ENCODE measurements around the gene ERC1. TPM values are rescaled to one million over a fixed set of nuclear protein-coding genes. Genes with fewer than 3 reads are reported as not detected.

ERC1 gene
- total and polyA plus RNA-seq, 2 donors (not counting 3 experiments of a cell fraction or from before 2014, with no cell fraction given), result 11.7 to 66.1 TPM

GRCh38 chr12:1283316-1283715, 292.3 kb downstream of the ERC1 start:
- TF ChIP-seq JUN (IDR thresholded peaks at IDR 0.05; ENCODE audit: borderline replicate concordance, insufficient read depth, insufficient read length, low read depth), result no peak
- H3K9me1 ChIP-seq (replicated peaks; ENCODE audit: control insufficient read depth, extremely low read depth, insufficient read depth, low read length), result no peaks in the 10 kb centered on the region
- dilution Hi-C loops (cut with MboI; ENCODE audit: extremely low pct_ligation_motif_present, low sequenced_read_pairs), result no loop called here
- ChIA-PET POLR2A (no interaction called here), CTCF (interaction anchor here (0.6 kb wide), 1 partner anchor 369 kb away, joined by 3 read pairs; no protein-coding TSS in a partner anchor)
- H3K9ac ChIP-seq (replicated peaks; ENCODE audit: extremely low read depth, insufficient read depth, low read length), result no peak overlapping the region
- DNase-seq (ENCODE audit: low read depth, low spot score), result no peak
- intact Hi-C loops (cut with micrococcal nuclease), result no loop called here
- no peak for FAIRE-seq
- no peaks in the 10 kb centered on the region for H3K79me2 ChIP-seq (ENCODE audit: control insufficient read depth, insufficient read depth, low read length)
- no peaks in the 10 kb centered on the region for H3K36me3 ChIP-seq (ENCODE audit: control insufficient read depth in 2 of 2, extremely low read depth in 1 of 2, insufficient read depth in 2 of 2, low read length in 2 of 2)
- no peaks in the 10 kb centered on the region for H3K9me3 ChIP-seq (replicated peaks; ENCODE audit: control insufficient read depth, insufficient read depth, low read length)
- no peak overlapping the region for H3K27ac ChIP-seq (ENCODE audit: insufficient read depth, low read depth, low read length)
- BruUV-seq (replicated peaks), result no TSS peak
- H4K20me1 ChIP-seq (replicated peaks; ENCODE audit: control insufficient read depth, extremely low read depth, insufficient read depth, low read length), result no peaks in the 10 kb centered on the region
- H2AFZ ChIP-seq (ENCODE audit: low read depth, low read length), result no peak overlapping the region
- H3K27me3 ChIP-seq (ENCODE audit: control insufficient read depth in 2 of 2, insufficient read depth in 2 of 2, low read length in 2 of 2), result no peaks in the 10 kb centered on the region
- H3K4me1 ChIP-seq (ENCODE audit: control insufficient read depth, extremely low read depth, insufficient read depth, low read length), result no peaks in the 10 kb centered on the region
- H3K4me2 ChIP-seq (ENCODE audit: insufficient read depth, low read length), result no peak overlapping the region
- H3K4me3 ChIP-seq (replicated peaks in 1 of 3; ENCODE audit: insufficient read depth in 1 of 3, low read depth in 1 of 3, low read length in 3 of 3), result no peak overlapping the region

DNA sequence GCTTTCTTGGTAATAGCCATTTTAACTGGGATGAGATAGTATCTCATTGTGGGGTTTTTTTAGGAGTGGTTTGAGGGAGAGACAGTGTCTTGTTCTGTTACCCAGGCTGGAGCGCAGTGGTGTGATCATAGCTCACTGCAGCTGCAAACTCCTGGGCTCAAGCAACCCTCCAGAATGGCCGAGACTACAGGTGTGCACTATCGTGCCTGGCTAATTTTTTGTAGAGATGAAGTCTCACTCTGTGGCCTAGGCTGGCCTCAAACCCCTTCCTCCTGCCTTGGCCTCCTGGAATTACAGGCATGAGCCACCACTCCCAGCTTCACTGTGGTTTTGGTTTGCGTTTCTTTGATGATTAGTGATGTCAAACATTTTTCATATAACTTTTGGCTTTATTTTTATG, 293.6 kb downstream of the ERC1 start:
- H3K9ac ChIP-seq (replicated peaks; ENCODE audit: extremely low read depth, insufficient read depth, low read length), result no peak overlapping the region
- H2AFZ ChIP-seq (ENCODE audit: low read depth, low read length), result no peak overlapping the region
- no peak overlapping the region for H3K4me2 ChIP-seq (ENCODE audit: insufficient read depth, low read length)
- H3K79me2 ChIP-seq (ENCODE audit: control insufficient read depth, insufficient read depth, low read length), result no peaks in the 10 kb centered on the region
- DNase-seq (ENCODE audit: low read depth, low spot score), result no peak
- H3K9me1 ChIP-seq (replicated peaks; ENCODE audit: control insufficient read depth, extremely low read depth, insufficient read depth, low read length), result no peaks in the 10 kb centered on the region
- no peak overlapping the region for H3K27ac ChIP-seq (ENCODE audit: insufficient read depth, low read depth, low read length)
- no peaks in the 10 kb centered on the region for H3K9me3 ChIP-seq (replicated peaks; ENCODE audit: control insufficient read depth, insufficient read depth, low read length)
- ChIA-PET POLR2A (no interaction called here), CTCF (interaction anchor here (0.5 kb wide), 1 partner anchor 79 kb away, joined by 4 read pairs; no protein-coding TSS in a partner anchor)
- no peak overlapping the region for H3K4me3 ChIP-seq (replicated peaks in 1 of 3; ENCODE audit: insufficient read depth in 1 of 3, low read depth in 1 of 3, low read length in 3 of 3)
- peaks cover 6% of the 10 kb centered on the region for H3K4me1 ChIP-seq (ENCODE audit: control insufficient read depth, extremely low read depth, insufficient read depth, low read length)
- H4K20me1 ChIP-seq (replicated peaks; ENCODE audit: control insufficient read depth, extremely low read depth, insufficient read depth, low read length), result no peaks in the 10 kb centered on the region
- BruUV-seq (replicated peaks), result no TSS peak
- no peak for TF ChIP-seq JUN (IDR thresholded peaks at IDR 0.05; ENCODE audit: borderline replicate concordance, insufficient read depth, insufficient read length, low read depth)
- no peak for TF ChIP-seq MAX (IDR thresholded peaks at IDR 0.05; ENCODE audit: insufficient read depth, insufficient read length)
- no peaks in the 10 kb centered on the region for H3K36me3 ChIP-seq (ENCODE audit: control insufficient read depth in 2 of 2, extremely low read depth in 1 of 2, insufficient read depth in 2 of 2, low read length in 2 of 2)
- dilution Hi-C loops (cut with MboI; ENCODE audit: extremely low pct_ligation_motif_present, low sequenced_read_pairs) (no loop called here), intact Hi-C loops (cut with micrococcal nuclease) (no loop called here)
- no peaks in the 10 kb centered on the region for H3K27me3 ChIP-seq (ENCODE audit: control insufficient read depth in 2 of 2, insufficient read depth in 2 of 2, low read length in 2 of 2)
- no peak for FAIRE-seq
